ENCODE measurements around the gene BTBD7. TPM values are rescaled to one million over a fixed set of nuclear protein-coding genes. Genes with fewer than 3 reads are reported as not detected.

Gene BTBD7
- total and polyA plus RNA-seq, 9 donors = 10.9 to 42.2 (median 32.7) TPM

DNA sequence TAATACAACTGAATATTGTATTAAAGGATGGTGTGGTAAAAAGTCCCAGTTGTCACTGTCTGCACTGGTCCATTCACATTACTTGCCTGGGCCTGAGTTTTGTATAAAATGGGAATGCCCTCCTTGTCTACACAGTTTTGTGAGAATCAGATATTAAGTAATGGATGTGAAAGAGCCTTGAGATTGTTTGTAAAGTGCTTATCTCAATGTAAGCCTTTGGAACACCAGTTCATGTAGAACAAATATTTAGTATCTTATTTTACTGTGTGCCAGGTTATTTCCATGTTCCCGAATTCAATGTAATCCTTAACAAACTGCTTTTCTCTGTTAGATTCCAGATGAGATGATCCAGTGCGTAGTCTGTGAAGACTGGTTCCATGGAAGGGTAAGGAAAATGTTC, 118.2 kb downstream of the BTBD7 start:
- TF ChIP-seq CTCF (IDR thresholded peaks at IDR 0.05) (no peak), POLR2A (IDR thresholded peaks at IDR 0.05) (no peak), EP300 (IDR thresholded peaks at IDR 0.05) (no peak)
- WGBS, 3 donors = 73 to 91% (median 90%) methylated on average over 2 of the region's 2 CpGs
- intact Hi-C loops (cut with DNase I) = no loop called here
- Histone ChIP-seq H3K27me3 (no peaks in the 10 kb centered on the region), H3K4me3 (no peak overlapping the region), H3K4me1 (ENCODE audit: insufficient read depth) (no peaks in the 10 kb centered on the region), H3K9me3 (no peaks in the 10 kb centered on the region), H3K36me3 (no peaks in the 10 kb centered on the region), H3K27ac (no peak overlapping the region)
- DNase-seq = no peak

GRCh38 chr14:93212432-93212831, 120.4 kb downstream of the BTBD7 start:
- no peak overlapping the region for H3K27ac ChIP-seq
- WGBS, 3 donors = 66 to 77% (median 68%) methylated on average over 3 of the region's 3 CpGs
- intact Hi-C loops (cut with DNase I) = no loop called here
- peaks cover 1% of the 10 kb centered on the region for H3K4me1 ChIP-seq (ENCODE audit: insufficient read depth)
- H3K4me3 ChIP-seq = no peak overlapping the region
- TF ChIP-seq CTCF (IDR thresholded peaks at IDR 0.05) (no peak), EP300 (IDR thresholded peaks at IDR 0.05) (no peak), POLR2A (IDR thresholded peaks at IDR 0.05) (no peak)
- H3K9me3 ChIP-seq = no peaks in the 10 kb centered on the region
- H3K36me3 ChIP-seq = no peaks in the 10 kb centered on the region
- DNase-seq = no peak
- no peaks in the 10 kb centered on the region for H3K27me3 ChIP-seq

DNA sequence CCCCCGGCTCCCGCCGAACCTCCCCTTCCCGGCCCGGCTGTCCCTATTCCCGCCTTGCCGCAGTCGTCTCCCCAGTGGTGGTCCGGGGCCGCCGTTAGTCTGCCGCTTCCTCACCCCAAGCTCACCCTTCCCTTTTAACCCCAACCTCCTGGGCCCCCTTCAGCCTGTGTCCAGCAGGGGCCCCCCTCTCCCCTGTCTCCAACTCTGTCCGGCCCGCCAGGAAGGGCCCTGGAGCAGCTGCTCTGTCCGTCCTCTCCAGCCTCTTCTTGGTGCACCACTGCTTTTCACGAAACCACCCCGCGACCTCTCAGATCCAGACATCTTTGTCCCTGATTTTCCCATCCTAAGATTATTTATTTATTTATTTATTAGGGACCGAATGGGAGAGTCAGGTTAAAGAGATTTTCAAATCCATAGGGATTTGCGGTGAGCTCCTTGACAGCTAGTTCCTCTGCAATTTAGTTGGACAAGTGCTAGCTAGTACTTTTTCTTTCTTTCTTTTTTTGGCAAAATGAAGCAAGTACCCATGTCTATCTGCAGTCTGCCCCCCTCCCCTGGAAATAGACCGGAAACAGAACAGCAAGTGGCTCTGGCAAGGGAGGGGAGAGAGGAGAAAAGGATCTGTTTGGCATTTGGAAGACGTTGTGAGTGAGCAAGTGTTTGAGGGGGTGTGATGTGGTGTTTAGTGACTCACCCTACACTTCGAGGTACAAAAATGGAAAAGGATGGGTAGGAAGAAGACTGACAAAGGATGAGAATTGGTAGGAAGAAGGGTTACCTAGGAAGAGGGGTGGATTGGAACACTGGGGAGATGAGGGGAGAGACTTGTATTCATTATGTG, 125.1 kb downstream of the BTBD7 start:
- Histone ChIP-seq H3K4me1 (ENCODE audit: insufficient read depth) (peaks cover 6% of the 10 kb centered on the region), H3K36me3 (no peaks in the 10 kb centered on the region), H3K27ac (peak overlapping the region; percentile 13 to 87), H3K27me3 (no peaks in the 10 kb centered on the region), H3K4me3 (peak overlapping the region; percentile 71), H3K9me3 (no peaks in the 10 kb centered on the region)
- TF ChIP-seq EP300 (IDR thresholded peaks at IDR 0.05) = no peak
- TF ChIP-seq CTCF (IDR thresholded peaks at IDR 0.05) = no peak
- TF ChIP-seq POLR2A (IDR thresholded peaks at IDR 0.05) = no peak
- intact Hi-C loops (cut with DNase I) = no loop called here
- DNase-seq = no peak
- WGBS, 3 donors = 0 to 1% (median 0%) methylated on average over 23 of the region's 23 CpGs

- TF ChIP-seq POLR2A (IDR thresholded peaks at IDR 0.05) = peak; percentile 77
- TF ChIP-seq EP300 (IDR thresholded peaks at IDR 0.05) = no peak
- TF ChIP-seq CTCF (IDR thresholded peaks at IDR 0.05) = peak; percentile 29 to 53 (median 47)
- DNase-seq = peak; percentile 91 to 94 (median 93)
- H3K4me1 ChIP-seq (ENCODE audit: insufficient read depth) = peaks cover 6% of the 10 kb centered on the region
- H3K4me3 ChIP-seq = peak within 1 kb of the TSS; percentile 71
- peak within 1 kb of the TSS; percentile 13 to 87 for H3K27ac ChIP-seq
- H3K27me3 ChIP-seq = no peaks in the 10 kb centered on the region
- WGBS, 3 donors = 0 to 1% (median 0%) methylated on average over 65 of the region's 65 CpGs
- intact Hi-C loops (cut with DNase I) = no loop called here
- H3K36me3 ChIP-seq = no peaks in the 10 kb centered on the region
- H3K9me3 ChIP-seq = no peaks in the 10 kb centered on the region
Measured at GRCh38 chr14:93206793-93207467, 125.9 kb downstream of the BTBD7 start, which contains the start of the genes GON7 and UBR7. Gene GON7 (minus strand): TSS chr14:93207065. CDS start chr14:93207037, 28 bp downstream. Gene UBR7 (plus strand): TSS chr14:93207256. CDS start chr14:93207292, 36 bp downstream.

Measured in ovary (tissue), 9 donors.